Inflammatory macrophage treated with lipopolysaccharide for 4 hours (primary cell): ENCODE measurements around the gene EFCAB11.

Source experiments
- DNase-seq: peaks from one replicate; pipeline ENCODE4 v3.0.0-alpha.2; 2020

The EFCAB11 gene

DNA sequence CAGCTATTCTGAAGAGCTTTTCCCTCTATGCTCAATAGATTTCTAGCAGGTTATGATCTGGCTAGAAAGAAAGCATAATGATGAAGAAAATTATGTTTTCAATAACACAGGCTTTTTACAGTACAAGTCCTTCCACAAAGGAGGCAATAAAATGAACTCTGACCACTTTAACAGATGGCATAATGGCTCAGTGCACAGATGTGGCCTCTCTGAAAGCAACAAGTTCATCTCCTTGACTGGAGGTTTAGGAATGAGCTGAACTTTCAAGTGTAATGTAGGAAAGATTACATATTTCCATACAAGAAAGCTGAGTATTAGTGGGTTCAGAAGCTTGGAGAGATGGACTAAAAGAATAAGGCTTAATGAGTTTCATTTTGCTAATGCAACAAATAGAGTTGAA, 147.4 kb downstream of the EFCAB11 start:
- no peak for DNase-seq

DNA sequence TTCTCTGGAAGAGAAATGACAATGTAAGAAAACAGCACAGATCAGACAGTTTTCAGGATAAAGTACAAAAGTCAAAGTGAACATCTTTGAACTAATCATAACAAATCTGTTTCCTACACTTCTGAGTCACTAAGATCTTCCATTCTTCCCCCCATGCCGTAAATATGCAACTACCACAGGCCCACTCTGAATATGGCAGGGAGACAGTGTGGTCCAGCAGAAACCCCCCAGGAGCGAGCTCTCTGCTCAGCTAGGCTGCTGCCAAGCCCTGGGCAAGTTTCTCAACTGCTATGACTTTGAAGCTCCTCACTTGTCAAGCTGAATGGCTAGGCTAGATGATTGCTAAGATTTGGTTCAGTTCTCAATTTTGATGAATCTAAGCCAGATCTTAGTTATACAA, 148.1 kb downstream of the EFCAB11 start:
- DNase-seq, result no peak

DNA sequence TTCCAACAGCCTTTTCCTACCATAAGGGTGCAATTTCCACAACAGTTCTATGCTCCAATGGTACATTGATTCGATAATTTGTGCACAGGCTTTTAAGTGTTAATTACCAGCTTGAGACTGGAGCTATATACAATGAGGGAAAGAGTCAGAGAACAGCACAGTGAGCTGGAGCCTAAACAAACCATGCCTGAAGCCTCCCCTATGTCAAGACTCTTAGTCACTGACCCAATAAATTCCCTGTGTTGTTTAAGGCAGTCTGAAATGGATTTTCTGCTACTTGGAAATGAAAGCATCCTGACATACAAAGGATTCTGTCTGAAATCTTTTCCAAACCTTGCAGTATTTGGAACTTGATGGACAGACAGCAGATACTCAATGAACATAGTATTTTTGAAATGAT, 149.0 kb downstream of the EFCAB11 start:
- no peak for DNase-seq

DNA sequence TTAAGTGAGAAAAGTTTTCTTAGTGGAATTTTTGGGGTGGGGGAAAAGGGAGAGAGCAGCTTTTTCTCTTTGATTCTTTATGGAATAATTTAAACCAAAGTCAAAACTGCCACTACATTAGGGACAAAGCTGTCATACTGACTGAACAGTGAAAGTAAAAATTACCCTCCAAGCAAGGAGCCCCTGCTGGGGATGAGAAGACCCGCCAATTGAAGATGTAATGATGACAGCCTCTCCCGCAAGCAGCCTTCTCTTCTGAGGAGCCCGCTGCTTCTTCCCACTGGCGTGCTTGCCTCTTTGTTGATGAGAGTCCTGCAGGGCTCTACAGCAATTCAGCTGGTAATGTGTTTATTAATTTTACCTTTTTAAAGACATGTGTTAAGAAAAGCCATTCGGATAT, 151.0 kb downstream of the EFCAB11 start:
- DNase-seq, result no peak

DNA sequence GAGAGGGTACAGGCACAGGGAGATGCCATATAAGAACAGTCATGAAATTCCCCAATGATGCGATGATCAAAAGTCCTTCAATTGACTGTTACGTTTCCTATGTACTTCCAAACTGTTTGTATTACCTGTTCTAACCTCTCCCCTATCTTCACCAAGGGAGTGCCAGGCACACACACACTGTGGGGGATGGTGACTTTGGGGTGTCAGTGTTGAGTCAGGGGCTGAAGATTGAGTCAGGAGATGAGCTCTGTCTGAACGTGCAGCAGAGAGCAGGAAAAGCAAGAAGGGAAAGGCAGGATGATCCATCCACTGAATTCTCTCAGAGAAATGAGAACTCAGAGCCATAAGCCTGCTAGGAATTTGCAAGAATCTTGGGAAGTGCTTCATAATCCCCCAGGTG, 153.4 kb downstream of the EFCAB11 start:
- no peak for DNase-seq

DNA sequence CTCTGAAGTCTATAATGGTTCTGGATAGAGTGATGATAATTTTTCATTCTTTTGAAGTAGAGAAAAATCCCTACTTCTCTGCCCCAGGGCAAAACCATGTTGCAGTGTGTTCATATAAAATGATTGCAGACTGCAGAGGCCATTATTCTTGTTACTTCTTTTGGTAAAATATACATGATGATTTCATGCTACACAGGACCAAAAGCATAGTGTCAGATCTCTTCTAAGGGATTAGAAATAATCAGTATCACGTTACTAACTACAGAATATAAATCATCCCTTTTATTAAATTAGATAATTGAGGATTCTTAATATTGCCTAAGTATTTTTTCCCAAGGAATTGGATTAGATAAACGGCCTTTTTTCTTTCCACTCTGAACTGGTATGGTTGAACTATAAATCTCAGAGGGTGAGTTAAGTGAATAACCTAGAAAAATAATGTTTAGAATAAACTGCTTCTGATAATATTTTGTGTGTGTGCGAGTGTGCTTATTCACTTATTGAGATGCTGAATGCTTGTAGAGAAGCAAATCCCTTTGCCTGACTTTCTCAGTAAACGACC, 156.2 kb downstream of the EFCAB11 start:
- DNase-seq, result no peak

DNA sequence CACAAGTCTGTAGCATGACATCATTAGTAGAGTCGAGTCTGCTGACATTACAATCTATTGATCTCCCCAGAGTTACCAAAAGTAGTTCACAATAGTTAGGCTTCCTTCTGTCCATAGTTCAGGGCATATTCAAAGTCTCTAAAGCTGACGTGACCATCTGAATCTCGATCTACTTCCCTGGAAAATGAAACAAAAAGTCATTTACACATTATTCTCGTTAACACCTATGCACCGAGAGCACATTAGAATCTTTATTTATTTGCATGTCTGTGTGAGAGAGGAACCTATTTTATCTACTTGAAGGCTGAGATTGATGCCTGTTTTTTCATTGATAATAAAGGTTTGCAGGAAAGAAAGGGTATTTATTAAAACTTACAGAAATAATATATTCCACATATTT, 157.4 kb downstream of the EFCAB11 start:
- no peak for DNase-seq

DNA sequence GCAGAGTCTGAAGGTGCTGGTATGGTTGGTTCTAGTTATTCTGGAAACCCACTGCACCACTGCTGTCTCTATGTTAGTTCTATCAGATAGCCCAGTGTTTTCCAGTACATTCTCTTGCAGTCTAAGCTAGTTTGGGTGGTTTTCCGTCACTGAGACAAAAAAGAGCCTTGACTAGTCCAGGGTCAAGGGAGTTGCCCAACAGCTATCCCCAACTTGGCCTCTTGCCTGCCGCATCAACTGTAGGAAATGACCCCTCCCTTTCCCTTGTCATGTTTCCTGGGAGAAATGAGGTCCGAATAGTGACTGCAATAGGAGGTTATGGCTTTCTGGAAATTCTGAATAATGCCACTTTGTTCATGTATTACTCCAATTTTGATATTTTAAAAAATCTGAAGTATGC, 160.4 kb downstream of the EFCAB11 start:
- DNase-seq, result no peak

DNA sequence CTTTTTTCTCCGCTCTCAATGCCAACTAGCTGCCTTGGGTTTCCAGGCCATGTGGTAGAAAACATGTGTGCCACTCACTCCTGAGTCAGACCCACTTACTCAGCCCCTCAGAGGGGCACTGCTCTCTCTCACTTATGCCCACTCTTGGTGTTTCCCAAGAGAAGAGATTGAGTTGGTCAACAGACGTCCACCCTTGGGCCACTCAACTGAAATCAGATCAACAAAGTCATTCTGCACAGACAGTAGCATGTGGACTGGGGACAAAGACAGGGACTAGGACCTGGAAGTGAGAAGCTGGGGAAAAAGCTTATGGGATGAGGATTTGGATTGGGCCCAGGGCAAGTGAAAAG, 161.2 kb downstream of the EFCAB11 start:
- DNase-seq, result no peak

DNA sequence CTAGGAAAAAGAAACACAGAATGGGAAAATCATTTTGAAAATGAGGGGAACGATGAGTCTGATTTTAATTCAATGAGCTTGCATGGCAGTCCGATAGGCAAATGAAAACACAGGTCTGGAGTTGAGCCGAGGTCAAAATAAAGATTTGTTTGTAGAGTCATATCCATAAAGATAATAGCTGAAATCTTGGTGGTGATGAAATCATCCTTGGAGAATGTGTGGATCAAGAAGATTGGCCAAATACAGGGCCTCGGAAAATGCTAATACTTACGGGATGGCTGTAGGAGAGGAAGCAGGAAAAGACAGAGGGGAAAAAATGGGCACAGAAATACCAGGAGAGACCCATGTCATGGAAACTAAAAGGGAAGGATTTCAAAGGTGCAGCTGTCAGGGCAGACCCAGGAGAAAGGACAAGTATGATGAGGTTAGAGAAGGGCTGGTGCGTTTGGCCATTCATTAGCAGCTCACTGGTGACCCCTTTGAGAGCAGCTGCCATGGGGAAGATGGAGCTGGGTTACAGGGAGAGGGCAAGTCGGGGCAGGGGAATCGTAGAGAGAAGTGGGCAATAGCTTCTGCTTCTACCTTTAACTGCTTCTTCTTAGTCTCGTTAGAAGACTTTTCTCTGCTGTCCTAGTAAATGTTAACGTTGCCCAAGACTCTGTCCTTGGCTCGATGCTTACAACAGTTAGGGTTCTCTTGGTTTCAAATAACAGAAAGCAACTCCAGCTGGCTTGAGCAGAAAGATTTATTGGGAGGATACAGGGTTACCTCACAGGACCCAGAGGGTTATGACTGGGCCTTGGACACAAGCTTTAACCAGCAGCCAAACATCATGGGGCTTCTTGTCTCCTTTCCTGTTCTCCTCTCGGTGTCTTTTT, 161.8 kb downstream of the EFCAB11 start:
- no peak for DNase-seq

DNA sequence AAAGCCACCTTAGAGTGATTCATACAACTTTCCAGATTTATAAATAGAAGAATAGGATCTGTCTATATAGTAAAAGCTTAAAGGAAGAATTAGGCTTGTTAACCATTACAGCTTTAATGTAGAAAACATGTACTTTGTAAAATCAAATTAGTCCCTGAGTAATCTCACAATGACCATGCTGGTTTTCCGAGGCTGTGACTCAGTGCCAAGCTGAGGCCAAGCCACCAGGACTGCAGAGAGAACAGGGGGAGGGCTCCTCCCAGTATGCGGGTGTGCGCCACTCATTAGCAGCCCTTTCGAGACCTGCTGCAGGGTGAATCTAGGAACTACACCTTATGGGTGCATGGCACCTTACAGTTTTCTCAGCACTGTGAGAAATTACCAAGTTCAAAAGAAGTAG, 167.0 kb downstream of the EFCAB11 start:
- no peak for DNase-seq

DNA sequence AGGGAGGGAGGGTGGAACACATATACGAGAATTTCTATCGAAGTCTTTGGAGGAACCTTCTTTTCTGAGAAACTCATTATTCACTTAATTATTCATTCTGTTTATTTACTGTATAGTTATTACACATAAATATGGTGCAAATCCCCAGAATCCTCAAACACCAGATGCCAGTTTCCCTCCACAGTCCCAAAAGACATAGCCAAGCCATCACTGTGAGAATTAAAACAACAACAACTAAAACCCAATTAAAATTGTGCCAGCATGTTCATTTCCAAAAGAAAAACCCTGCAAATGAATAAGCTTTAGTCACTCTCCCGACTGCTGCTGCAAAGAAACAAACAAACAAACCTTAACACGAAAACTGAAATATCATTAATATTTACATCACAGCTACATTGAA, 173.5 kb downstream of the EFCAB11 start:
- DNase-seq, result no peak

DNA sequence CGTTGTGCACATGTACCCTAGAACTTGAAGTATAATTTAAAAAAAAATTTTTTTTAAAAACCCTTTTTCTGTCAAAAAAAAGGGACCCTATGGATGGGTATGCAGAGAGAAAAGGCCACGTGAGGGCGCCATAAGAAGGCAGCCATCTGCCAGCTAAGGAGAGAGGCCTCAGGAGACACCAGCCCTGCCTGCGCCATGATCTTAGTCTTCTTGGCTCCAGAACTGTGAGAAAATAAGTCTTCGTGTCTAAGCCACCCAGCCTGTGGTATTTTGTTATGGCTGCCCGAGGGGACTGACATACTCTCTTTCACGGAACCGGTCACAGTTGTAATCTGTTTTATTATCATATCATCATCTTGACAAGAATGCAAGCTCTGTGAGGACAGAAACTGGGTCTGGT, 174.8 kb downstream of the EFCAB11 start:
- no peak for DNase-seq

DNA sequence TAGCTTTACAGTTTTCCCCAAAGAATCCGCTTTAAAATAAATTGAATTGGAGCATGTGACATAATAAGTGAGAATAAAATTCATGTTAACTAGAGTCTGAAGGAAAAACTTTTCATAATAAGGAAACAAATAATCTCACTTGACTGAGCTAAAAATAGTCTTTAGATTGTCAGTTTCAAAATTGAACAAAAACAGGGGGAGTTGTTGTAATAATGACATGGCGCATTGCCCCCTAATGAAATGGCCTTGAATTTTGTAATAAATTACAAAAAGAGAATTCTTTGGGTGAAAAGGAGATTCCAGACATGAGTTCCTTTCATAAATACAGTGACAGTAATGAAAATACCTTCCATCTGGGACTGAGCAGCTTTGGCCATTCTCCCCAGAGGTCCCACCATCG, 178.6 kb downstream of the EFCAB11 start:
- peak; percentile 53 for DNase-seq

DNA sequence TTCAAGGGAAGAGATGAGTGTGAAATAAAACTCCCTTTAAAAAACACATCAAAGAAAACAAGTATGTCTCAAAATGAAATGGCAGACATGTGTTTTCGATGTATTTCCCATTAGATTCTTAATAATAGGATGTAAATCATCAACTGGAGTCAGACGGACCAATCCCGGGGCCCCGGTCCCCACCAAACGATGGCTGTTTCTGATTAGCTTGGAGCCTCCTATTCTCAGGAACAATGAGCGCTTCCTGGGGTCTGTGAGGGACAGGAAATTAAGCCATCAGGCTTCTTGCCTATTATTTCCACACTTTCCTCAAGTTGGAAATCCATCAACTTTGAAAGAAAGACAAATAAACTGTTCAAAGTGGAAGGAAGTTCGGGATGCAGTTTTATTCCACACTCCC, 179.4 kb downstream of the EFCAB11 start:
- no peak for DNase-seq

DNA sequence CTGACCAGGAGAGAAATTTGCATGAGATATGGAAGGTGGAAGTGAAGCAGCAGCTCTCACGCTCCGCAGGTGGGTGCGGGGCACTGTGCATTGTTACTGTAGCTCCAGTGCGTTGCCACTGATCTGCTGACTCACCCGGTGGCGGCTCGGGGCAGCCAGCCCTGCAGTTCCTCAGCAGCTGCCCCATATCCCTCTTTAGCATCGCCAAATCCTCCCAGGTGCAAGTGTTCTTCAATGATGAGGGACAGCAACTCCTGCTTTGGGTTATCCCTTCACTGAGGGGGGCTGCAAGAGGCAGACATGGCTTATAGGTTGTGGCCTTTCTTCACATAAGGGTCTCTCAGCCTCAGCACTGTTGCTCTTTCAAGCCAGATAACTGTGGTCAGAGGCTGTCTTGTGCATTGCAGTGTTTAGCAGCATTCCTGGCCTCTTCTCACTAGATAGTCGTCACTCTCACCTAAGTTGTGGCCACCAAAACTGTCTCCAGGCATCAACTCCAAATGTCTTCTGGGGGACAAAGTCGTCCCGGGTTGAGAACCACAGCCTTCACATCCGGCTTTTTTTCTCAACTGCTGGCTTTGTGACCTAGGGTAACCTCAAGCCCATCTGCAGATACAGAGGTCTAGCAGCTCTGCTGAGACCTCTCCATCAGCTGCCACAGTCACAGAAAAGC, 180.8 kb downstream of the EFCAB11 start:
- DNase-seq, result peak; percentile 37

DNA sequence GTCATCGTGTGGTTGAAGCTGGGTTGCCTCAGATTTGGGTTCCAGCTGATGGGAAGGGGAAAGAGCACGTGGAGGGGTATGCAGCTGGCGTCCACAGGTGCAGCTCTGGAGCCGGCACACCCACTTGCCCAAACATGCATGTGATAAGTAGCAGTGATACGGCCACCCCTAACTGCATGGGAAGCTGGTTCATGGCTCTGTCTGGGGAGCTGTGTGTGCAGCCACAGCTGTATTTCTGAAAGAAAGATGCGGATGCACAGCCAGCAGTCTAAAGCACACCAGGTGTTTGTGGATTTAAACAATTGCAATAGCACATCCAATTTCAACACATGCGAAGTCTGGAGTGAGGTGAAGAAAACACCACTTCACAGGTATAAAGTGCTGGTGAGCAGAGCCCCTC, 181.4 kb downstream of the EFCAB11 start:
- DNase-seq, result no peak

DNA sequence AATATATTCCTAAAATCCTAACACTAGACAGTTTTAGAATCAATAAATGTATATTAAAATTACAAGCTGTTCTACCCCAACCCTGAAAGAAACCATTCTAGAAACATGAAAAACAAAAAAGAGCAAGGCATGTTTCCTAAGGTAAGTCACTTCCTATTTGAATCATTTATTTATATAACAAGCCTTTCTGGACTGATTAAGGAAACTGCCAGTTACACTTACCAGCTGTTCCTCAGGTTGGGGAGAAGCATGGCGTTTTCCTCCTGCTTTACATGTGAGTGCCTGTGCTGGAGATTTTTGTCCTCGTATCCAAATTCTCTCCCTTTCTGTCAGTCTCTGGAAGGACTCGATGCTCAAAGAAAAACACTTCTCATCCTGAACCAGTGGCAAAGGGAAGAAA, 183.3 kb downstream of the EFCAB11 start:
- DNase-seq, result no peak

DNA sequence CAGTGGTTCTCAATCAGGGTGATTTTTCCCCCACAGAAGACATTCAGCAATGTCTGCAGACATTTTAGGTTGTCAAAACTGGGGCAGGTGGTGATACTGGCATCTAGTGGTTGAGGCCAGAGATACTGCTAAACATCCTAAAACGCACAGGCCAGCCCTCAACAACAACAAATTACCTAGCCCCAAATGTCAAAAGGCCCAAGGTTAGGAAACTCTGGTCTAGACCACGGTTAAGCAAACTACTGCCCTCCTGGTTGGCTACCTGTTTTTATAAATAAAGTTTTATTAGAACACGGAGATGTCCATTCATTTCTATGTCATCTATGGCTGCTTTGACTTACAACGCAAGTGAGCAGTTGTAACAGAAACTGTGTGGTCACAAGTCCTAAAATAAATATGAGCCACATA, 186.7 kb downstream of the EFCAB11 start:
- peak; percentile 67 for DNase-seq

DNA sequence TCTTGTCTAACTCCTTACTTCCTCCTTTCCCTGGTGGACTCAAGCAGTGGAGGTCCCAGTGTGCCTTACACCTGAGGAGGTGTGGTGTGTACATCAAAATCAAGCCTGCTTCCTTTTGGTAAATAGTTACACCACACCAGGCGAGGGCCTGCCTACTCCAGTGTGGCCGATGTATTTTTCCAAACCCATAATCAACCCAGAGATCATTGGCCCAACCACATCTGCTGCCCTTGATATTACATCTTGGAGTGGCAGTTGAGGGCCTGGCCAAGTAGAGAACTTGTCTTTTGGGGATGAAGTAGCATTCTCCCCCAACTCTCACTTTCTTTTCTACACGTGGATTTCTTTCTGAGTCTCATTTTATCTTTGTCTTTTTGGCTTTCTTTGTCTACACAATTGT, 187.4 kb downstream of the EFCAB11 start:
- DNase-seq, result no peak

DNA sequence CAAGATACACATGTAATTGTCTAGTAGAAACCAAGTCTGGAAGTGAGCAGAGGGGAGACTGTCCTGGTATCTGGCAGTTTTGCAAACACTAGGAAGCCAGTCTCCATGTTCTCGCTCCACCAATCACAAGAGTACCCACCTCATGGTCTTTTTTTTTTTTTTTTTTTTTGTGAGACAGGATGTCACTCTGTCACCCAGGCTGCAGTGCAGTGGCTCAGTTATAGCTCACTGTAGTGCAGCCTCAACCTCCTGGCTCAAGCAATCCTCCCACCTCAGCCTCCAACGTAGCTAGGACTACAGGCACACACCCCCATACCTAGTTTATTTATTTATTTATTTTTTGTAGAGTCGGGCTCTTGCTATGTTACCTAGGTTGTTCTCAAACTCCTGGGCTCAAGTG, 189.2 kb downstream of the EFCAB11 start:
- no peak for DNase-seq

DNA sequence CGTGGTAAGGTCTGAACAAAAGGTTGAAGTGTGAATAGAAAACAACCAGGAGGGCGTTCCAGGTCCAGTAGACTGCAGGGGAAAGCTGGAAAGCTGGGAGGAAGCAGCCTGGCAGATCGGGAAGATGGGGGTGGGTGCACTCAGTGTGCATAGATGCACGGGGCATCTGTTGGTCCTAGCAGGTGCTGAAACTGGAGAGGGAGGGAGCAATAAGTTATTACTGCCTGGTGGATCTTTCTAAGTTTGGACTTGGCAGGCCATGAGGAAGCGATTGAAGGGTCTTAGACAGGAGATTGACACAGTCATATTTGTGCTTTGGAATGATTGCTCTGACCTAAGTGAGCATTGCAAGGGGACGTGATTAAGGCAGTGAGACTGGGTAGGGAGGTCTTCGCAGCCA, 194.4 kb downstream of the EFCAB11 start:
- no peak for DNase-seq

DNA sequence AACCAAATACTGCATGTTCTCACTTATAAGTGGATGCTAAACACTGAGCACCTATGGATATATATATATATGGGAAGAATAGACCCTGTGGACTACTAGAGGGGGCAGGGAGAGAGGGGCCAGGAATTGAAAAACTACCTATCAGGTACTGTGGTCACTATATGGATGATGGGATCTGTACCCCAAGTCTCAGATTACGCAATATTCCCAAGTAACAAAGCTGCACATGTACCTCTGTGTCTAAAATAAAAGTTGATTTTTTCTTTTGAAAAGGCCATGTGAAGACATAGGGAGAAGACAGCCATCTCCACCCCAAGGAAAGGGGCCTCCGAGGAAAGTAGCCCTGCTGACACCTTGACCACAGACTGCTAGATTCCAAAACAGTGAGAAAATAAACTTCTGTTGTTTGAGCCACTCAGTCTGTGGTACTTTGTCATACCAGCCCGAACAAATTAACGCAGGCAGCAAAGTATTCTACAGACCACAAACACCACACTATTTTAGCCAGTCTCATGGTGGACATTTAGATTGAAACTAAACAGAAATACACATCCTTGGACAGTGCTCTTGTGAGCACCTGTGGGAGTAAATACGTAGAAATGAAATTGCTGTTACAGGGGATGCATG, 197.1 kb downstream of the EFCAB11 start:
- no peak for DNase-seq

DNA sequence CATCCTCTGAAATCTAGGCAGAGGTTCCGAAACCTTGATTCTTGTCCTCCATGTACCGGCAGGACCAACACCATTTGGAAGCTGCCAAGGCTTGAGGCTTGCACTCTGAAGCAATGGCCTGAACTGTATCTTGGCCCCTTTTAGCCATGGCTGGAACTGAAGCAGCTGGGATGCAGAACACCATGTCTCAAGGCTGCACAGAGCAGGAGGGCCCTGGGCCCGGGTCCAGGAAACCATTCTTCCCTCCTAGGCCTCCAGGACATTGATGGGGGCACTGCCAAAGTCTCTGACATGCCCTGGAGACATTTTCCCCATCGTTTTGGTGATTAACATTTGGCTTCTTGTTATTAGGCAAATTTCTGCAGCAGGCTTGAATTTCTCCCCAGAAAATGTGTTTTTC, 198.7 kb downstream of the EFCAB11 start:
- no peak for DNase-seq
